Measurements from ENCODE around the gene NEK8. TPM values are rescaled to one million over a fixed set of nuclear protein-coding genes. Genes with fewer than 3 reads are reported as not detected.

The NEK8 gene
- total and polyA plus RNA-seq, 9 of the 15 experiments (the other 6 are each of a cell fraction or from before 2014, with no cell fraction given), result 0.98 to 16.6 (median 4.6) TPM

DNA sequence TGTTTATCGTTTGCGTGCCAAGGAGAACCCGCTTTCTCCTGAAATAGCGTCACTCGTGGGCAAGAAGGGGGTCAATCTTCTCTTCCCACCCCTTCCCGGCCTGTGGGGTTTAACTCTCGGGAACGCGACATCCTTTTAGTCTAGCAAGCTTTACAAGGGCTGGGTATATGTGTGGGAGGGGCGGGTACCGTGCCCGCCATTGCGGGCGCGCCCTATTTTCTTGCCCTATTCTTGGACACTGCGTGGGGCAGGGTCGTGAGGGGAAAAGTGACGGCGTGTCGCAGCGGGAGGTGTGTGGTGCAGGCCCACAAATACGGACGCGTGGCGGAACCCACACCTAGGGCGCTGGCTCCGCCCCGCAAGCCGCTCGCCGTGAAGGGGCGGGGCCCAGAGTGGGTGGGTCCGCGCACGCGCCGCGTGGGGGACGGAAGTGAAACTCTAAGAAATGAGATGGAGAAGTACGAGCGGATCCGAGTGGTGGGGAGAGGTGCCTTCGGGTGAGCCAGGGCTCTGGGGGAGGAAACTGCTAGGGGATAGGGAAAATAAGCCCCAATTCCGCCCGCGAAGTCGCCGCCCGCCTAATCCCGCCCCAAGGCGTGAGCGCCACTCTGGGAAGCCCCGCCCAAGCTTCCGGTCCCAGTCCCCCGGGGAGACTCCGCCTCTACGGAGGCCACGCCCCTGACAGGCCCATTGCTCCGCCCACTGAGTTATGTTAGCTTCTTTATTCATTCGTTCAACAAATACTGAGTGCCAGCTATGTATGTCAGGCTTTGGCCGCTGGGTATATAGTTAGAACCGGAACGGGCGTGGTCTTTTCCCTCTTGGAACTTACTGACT lies at the start of gene NEK8 (continued):
- TF ChIP-seq TEAD2 (tag; IDR thresholded peaks at IDR 0.05) (no peak), MTA3 (IDR thresholded peaks at IDR 0.05; ENCODE audit: borderline replicate concordance) (peak; percentile 66; the same call in 1 of the 2 replicates), ZNF212 (CRISPR knock-in tag; IDR thresholded peaks at IDR 0.05) (no peak), ZNF707 (CRISPR knock-in tag; conservative IDR thresholded peaks at IDR 0.05) (no peak), ZNF232 (CRISPR knock-in tag; IDR thresholded peaks at IDR 0.05) (no peak), PML (IDR thresholded peaks at IDR 0.05; ENCODE audit: low read length) (peak; percentile 71), ZNF263 (CRISPR knock-in tag; IDR thresholded peaks at IDR 0.05; ENCODE audit: borderline replicate concordance) (no peak; the same call in 1 of the 2 replicates), ZFPM2 (CRISPR knock-in tag; IDR thresholded peaks at IDR 0.05) (peak; percentile 82; the same call in 1 of the 2 replicates), ZBTB8A (IDR thresholded peaks at IDR 0.05; ENCODE audit: partially characterized antibody) (no peak), ZNF121 (CRISPR knock-in tag; conservative IDR thresholded peaks at IDR 0.05) (no peak), CEBPB (tag; IDR thresholded peaks at IDR 0.05) (no peak), BRCA1 (IDR thresholded peaks at IDR 0.05) (no peak), BRCA1 (CRISPR knock-in tag; IDR thresholded peaks at IDR 0.05) (no peak), MEF2A (IDR thresholded peaks at IDR 0.05; ENCODE audit: control insufficient read depth, low read depth, low read length) (no peak), ZNF3 (CRISPR knock-in tag; IDR thresholded peaks at IDR 0.05) (no peak), RBM15 (IDR thresholded peaks at IDR 0.05; ENCODE audit: insufficient read depth, low read length) (no peak)
- TF ChIP-seq, protein P1, sequence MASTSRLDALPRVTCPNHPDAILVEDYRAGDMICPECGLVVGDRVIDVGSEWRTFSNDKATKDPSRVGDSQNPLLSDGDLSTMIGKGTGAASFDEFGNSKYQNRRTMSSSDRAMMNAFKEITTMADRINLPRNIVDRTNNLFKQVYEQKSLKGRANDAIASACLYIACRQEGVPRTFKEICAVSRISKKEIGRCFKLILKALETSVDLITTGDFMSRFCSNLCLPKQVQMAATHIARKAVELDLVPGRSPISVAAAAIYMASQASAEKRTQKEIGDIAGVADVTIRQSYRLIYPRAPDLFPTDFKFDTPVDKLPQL (IDR thresholded peaks at IDR 0.05; ENCODE audit: extremely low read depth, insufficient read length), result no peak
- TF ChIP-seq, protein P2, sequence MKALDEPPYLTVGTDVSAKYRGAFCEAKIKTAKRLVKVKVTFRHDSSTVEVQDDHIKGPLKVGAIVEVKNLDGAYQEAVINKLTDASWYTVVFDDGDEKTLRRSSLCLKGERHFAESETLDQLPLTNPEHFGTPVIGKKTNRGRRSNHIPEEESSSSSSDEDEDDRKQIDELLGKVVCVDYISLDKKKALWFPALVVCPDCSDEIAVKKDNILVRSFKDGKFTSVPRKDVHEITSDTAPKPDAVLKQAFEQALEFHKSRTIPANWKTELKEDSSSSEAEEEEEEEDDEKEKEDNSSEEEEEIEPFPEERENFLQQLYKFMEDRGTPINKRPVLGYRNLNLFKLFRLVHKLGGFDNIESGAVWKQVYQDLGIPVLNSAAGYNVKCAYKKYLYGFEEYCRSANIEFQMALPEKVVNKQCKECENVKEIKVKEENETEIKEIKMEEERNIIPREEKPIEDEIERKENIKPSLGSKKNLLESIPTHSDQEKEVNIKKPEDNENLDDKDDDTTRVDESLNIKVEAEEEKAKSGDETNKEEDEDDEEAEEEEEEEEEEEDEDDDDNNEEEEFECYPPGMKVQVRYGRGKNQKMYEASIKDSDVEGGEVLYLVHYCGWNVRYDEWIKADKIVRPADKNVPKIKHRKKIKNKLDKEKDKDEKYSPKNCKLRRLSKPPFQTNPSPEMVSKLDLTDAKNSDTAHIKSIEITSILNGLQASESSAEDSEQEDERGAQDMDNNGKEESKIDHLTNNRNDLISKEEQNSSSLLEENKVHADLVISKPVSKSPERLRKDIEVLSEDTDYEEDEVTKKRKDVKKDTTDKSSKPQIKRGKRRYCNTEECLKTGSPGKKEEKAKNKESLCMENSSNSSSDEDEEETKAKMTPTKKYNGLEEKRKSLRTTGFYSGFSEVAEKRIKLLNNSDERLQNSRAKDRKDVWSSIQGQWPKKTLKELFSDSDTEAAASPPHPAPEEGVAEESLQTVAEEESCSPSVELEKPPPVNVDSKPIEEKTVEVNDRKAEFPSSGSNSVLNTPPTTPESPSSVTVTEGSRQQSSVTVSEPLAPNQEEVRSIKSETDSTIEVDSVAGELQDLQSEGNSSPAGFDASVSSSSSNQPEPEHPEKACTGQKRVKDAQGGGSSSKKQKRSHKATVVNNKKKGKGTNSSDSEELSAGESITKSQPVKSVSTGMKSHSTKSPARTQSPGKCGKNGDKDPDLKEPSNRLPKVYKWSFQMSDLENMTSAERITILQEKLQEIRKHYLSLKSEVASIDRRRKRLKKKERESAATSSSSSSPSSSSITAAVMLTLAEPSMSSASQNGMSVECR (CRISPR knock-in tag; IDR thresholded peaks at IDR 0.05), result peak; percentile 74
- TF ChIP-seq, protein P3, sequence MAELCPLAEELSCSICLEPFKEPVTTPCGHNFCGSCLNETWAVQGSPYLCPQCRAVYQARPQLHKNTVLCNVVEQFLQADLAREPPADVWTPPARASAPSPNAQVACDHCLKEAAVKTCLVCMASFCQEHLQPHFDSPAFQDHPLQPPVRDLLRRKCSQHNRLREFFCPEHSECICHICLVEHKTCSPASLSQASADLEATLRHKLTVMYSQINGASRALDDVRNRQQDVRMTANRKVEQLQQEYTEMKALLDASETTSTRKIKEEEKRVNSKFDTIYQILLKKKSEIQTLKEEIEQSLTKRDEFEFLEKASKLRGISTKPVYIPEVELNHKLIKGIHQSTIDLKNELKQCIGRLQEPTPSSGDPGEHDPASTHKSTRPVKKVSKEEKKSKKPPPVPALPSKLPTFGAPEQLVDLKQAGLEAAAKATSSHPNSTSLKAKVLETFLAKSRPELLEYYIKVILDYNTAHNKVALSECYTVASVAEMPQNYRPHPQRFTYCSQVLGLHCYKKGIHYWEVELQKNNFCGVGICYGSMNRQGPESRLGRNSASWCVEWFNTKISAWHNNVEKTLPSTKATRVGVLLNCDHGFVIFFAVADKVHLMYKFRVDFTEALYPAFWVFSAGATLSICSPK (IDR thresholded peaks at IDR 0.05; ENCODE audit: borderline replicate concordance), result no peak

Data from K562 (cell line).